Prostate gland (tissue), 2 donors: ENCODE data around the gene ARL5B. TPM values are rescaled to one million over a fixed set of nuclear protein-coding genes. Genes with fewer than 3 reads are reported as not detected.

ENCODE experiments used
- DNase-seq: peaks from one replicate; pipeline ENCODE4 v3.0.0-alpha.2; 2019; ENCODE audit warnings: low spot score
- H3K27ac ChIP-seq, 2 donors: fragments of 200-600 bp; sonication (generic); 2 replicates each; pipeline ENCODE4 v1.5.1; 2017 to 2019
- H3K27me3 ChIP-seq: fragments of 200-600 bp; sonication (generic); replicated peaks from 2 replicates; pipeline ENCODE4 v1.5.1; 2019; ENCODE audit not compliant: insufficient read depth
- H3K36me3 ChIP-seq, 2 donors: fragments of 200-600 bp; sonication (generic); 1 replicate in 1 of 2; 2 replicates in 1 of 2; pipeline versions ENCODE4 v1.5.1 to v1.8.1; 2017 to 2019
- H3K4me1 ChIP-seq: fragments of 200-600 bp; sonication (generic); replicated peaks from 2 replicates; pipeline ENCODE4 v1.5.1; 2019
- H3K4me3 ChIP-seq, 2 donors: fragments of 200-600 bp; sonication (generic); 2 replicates each; pipeline ENCODE4 v1.5.1; 2017 to 2019
- H3K9me3 ChIP-seq: fragments of 200-600 bp; sonication (generic); 2 replicates; pipeline ENCODE4 v1.5.1; 2017
- CTCF ChIP-seq, 4 experiments: fragments of 200-600 bp in 2 of 4; fragments of 450-650 bp in 2 of 4; sonication (generic) in 2 of 4; IDR thresholded peaks; 1 replicate in 3 of 4; 2 replicates in 1 of 4; pipeline ENCODE4 v1.5.1; 2016 to 2019; ENCODE audit warnings: antibody characterized with exemption in 4 of 4, mild to moderate bottlenecking in 2 of 4, moderate library complexity in 2 of 4
- POLR2A ChIP-seq: fragments of 450-650 bp; IDR thresholded peaks from one replicate; pipeline ENCODE4 v1.6.1; 2016; ENCODE audit warnings: antibody characterized with exemption, mild to moderate bottlenecking
- POLR2AphosphoS5 ChIP-seq: sonication (generic); formaldehyde crosslinking; IDR thresholded peaks from one replicate; pipeline ENCODE4 v1.6.1; 2017; ENCODE audit warnings: antibody characterized with exemption
- WGBS: methylation state at CpG from one replicate; pipeline ENCODE4 v1.1.5; 2018; 5-methylcytosine and 5-hydroxymethylcytosine counted together
- intact Hi-C: fragments of 100-400 bp; cut with DNase I; formaldehyde crosslinking; loops from one replicate; pipeline ENCODE4 v1.14.2; 2022
- total RNA-seq, 2 donors: library from RNA; depleted of rRNA; stranded (reverse); fragments of >200 nt; gene quantifications; one replicate each; pipeline ENCODE4 v1.1.0, GENCODE V29; 2016

ARL5B gene
- total RNA-seq, 2 donors from 2014 or later: 10.7 to 14.5 TPM

- 90% methylated on average over 7 of the region's 7 CpGs for WGBS
Measured at GRCh38 chr10:18685555-18685954, 26.3 kb downstream of the ARL5B start.

GRCh38 chr10:18687195-18687594 lies 28.0 kb downstream of the ARL5B start:
- TF ChIP-seq CTCF (IDR thresholded peaks at IDR 0.05): no peak
- no peak for TF ChIP-seq POLR2AphosphoS5
- no peaks in the 10 kb centered on the region for H3K36me3 ChIP-seq
- H3K27me3 ChIP-seq: no peaks in the 10 kb centered on the region
- H3K4me3 ChIP-seq: no peak overlapping the region
- H3K4me1 ChIP-seq: no peaks in the 10 kb centered on the region
- no peaks in the 10 kb centered on the region for H3K9me3 ChIP-seq
- WGBS: 92% methylated on average over 7 of the region's 7 CpGs
- no peak overlapping the region for H3K27ac ChIP-seq
- no peak for DNase-seq
- intact Hi-C loops: no loop called here

More at GRCh38 chr10:18685555-18685954, 26.3 kb downstream of the ARL5B start:
- intact Hi-C loops: no loop called here
- no peak overlapping the region for H3K27ac ChIP-seq
- no peak for DNase-seq
- H3K9me3 ChIP-seq: no peaks in the 10 kb centered on the region
- no peak overlapping the region for H3K4me3 ChIP-seq
- TF ChIP-seq POLR2A (no peak), CTCF (IDR thresholded peaks at IDR 0.05) (no peak), POLR2AphosphoS5 (no peak)
- H3K36me3 ChIP-seq: no peaks in the 10 kb centered on the region
- H3K4me1 ChIP-seq: no peaks in the 10 kb centered on the region
- no peaks in the 10 kb centered on the region for H3K27me3 ChIP-seq

GRCh38 chr10:18687706-18688105 lies 28.5 kb downstream of the ARL5B start:
- DNase-seq: no peak
- no peaks in the 10 kb centered on the region for H3K36me3 ChIP-seq
- TF ChIP-seq POLR2AphosphoS5 (no peak), POLR2A (no peak), CTCF (IDR thresholded peaks at IDR 0.05) (no peak)
- intact Hi-C loops: no loop called here
- H3K4me3 ChIP-seq: no peak overlapping the region
- 49% methylated on average over 5 of the region's 5 CpGs for WGBS
- no peaks in the 10 kb centered on the region for H3K9me3 ChIP-seq
- H3K27ac ChIP-seq: no peak overlapping the region
- H3K27me3 ChIP-seq: no peaks in the 10 kb centered on the region
- H3K4me1 ChIP-seq: no peaks in the 10 kb centered on the region

GRCh38 chr10:18689498-18689897 lies 30.3 kb downstream of the ARL5B start:
- Histone ChIP-seq H3K36me3 (no peaks in the 10 kb centered on the region), H3K4me1 (no peaks in the 10 kb centered on the region), H3K9me3 (no peaks in the 10 kb centered on the region), H3K27me3 (no peaks in the 10 kb centered on the region), H3K27ac (no peak overlapping the region), H3K4me3 (no peak overlapping the region)
- intact Hi-C loops: no loop called here
- DNase-seq: no peak
- TF ChIP-seq POLR2AphosphoS5: no peak
- peak in 2 of 4 experiments; percentile 21 to 40 for TF ChIP-seq CTCF (IDR thresholded peaks at IDR 0.05)
- no peak for TF ChIP-seq POLR2A
- 10% methylated on average over 3 of the region's 3 CpGs for WGBS

GRCh38 chr10:18690541-18690940 lies 31.3 kb downstream of the ARL5B start:
- intact Hi-C loops: no loop called here
- 86% methylated on average over 6 of the region's 6 CpGs for WGBS
- TF ChIP-seq POLR2AphosphoS5: no peak
- no peak for TF ChIP-seq CTCF (IDR thresholded peaks at IDR 0.05)
- TF ChIP-seq POLR2A: no peak
- no peak for DNase-seq
- H3K4me1 ChIP-seq: no peaks in the 10 kb centered on the region
- no peaks in the 10 kb centered on the region for H3K9me3 ChIP-seq
- H3K4me3 ChIP-seq: no peak overlapping the region
- H3K27me3 ChIP-seq: no peaks in the 10 kb centered on the region
- H3K27ac ChIP-seq: no peak overlapping the region
- H3K36me3 ChIP-seq: no peaks in the 10 kb centered on the region
